Umbilical cord (tissue), 2 donors: Measurements from ENCODE around the gene TAF11L2. TPM values are rescaled to one million over a fixed set of nuclear protein-coding genes. Genes with fewer than 3 reads are reported as not detected.
"Not testable (repeated sequence)": the region's sequence is repeated elsewhere in the genome, so short reads cannot be mapped to it uniquely, and the experiment has no call there.

ENCODE experiments used
- DNase-seq: peaks from one replicate; pipeline ENCODE4 v3.0.0-alpha.2; 2015; ENCODE audit warnings: low spot score
- total RNA-seq: library from RNA; depleted of rRNA; stranded (reverse); fragments of >200 nt; gene quantifications from one replicate; pipeline ENCODE4 v1.2.3, GENCODE V29; 2014; ENCODE audit warnings: low replicate concordance; ENCODE audit not compliant: insufficient read depth

TAF11L2 gene
- total RNA-seq = 5.3 TPM

- not testable (repeated sequence) for DNase-seq
Observed at GRCh38 chr5:17497931-17498330, at the start of gene TAF11L2. Gene TAF11L2 (plus strand): TSS chr5:17498231.

DNA sequence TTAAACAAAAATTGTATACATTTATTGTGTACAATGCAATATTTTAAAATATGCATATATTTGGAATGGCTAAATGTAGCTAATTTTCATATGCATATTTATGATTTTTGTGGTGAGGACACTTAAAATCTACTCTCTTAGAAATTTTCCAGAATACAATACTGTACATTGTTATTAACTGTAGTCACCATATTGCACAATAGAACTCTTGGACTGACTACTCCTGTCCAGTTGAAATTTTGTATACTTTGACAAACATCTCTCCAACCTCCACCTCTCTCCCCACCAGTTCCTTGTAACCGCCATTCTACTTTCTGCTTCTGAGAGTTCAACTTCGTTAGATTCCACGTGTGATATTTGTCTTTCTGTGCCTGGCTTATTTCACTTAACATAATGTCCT lies 49.2 kb upstream of the TAF11L2 start:
- no peak for DNase-seq

DNA sequence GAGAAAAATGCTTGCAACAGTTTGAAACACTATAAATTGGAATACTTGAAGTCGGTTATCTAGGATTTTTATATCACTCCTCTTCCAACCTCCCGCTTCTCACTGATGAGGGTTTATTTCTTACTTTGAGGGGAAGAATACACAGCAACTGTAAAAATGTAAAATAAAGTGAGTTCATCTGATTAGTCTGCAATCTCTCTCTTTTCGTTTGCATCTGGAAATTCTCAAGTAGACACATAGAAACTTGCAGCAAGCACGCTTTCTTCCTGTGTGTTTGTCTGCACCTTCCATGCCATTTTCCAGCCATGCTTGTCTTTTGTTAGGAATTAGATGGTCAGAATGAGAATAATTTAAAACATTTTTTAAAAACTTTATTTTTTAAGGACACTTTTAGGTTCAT lies 45.1 kb upstream of the TAF11L2 start:
- DNase-seq = peak; percentile 79

DNA sequence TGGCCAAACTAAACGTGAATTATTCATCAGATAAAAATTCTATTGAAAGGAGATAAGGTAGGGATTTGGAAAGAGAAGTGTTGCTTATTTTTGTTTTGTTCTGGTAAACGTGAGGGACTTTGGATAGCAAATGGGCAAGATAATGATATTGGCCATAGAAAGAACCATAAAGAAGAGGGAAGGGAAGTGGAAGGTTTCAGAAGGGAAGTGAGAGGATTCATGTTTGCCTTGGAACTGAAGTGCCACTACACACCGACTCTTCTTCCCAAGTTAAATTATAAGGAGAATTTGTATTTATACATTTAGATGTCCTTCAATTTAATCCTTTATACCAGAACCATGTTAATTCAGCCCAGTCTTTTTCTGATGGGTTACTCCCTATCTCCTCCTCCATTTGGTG lies 42.1 kb upstream of the TAF11L2 start:
- DNase-seq = no peak

GRCh38 chr5:17461793-17462192 lies 36.2 kb upstream of the TAF11L2 start:
- no peak for DNase-seq

- DNase-seq = no peak
Observed at GRCh38 chr5:17463653-17464052, 34.4 kb upstream of the TAF11L2 start.

DNA sequence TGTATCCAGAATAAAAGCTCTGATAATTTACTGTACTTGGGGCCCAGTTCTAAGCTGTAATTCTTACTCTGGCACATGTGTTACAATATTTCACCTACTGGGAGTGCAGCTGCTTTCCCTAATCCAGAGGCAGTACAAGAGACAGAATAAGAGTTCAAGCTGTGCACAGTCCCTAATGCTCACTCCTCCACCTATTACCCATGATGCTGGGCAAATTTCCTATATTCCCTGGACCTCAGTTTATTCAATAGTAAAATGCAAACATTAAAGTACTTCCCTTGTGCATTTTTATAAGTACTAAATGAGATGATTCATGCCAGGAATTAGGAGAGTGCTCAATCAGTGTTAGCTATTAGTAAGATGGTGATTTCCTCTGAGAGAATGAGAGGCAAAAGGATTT lies 28.0 kb upstream of the TAF11L2 start:
- peak; percentile 50 for DNase-seq

DNA sequence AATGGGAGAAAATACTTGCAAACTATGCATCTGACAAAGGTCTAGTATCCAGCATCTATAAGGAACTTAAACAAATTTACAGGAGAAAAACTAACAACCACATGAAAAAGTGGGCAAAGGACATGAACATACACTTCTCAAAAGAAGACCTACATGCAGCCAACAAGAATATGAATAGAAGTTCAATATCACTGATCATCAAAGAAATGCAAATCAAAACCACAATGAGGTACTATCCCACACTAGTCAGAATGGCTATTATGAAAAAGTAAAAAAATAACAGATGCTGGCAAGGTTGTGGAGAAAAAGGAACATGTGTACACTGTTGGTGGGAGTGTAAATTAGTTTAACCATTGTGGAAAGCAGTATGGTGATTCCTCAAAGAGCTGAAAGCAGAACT lies 23.0 kb upstream of the TAF11L2 start:
- not testable (repeated sequence) for DNase-seq

GRCh38 chr5:17477043-17477442 lies 21.0 kb upstream of the TAF11L2 start:
- DNase-seq = no peak

DNA sequence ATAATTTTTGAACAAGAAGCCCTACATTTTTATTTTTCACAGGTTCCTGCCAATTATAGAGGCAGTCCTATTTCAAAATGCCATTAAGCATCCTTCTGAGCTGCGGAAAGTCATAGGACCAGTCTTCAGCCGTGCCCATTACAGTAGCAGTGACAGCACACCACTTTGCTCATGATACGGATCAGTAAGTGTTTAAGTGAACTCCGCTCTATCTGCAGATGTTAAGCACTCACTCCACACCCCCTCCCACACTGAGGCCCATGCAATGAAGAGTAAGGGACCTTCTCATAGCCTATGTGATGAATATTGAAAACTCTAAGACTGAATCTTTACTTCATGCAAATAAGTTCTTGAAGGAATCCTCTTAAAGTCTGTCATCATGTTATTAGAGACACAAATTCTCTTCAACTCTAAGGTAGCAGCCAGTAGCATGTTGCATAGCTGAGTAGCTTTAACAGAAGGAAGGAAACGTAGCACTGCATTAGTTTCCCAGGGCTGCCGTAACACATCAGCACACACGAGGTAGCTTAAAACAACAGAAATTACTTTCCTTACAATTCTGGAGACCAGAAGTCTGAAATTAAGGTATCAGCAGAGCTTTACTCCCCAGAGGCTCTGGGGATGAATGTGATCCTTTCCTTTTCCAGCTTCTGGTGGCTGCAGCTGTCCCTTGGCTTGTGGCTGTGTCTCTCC lies 20.3 kb upstream of the TAF11L2 start:
- no peak for DNase-seq

GRCh38 chr5:17481378-17481777 lies 16.7 kb upstream of the TAF11L2 start:
- no peak for DNase-seq

GRCh38 chr5:17482790-17483189 lies 15.2 kb upstream of the TAF11L2 start:
- DNase-seq = no peak

DNA sequence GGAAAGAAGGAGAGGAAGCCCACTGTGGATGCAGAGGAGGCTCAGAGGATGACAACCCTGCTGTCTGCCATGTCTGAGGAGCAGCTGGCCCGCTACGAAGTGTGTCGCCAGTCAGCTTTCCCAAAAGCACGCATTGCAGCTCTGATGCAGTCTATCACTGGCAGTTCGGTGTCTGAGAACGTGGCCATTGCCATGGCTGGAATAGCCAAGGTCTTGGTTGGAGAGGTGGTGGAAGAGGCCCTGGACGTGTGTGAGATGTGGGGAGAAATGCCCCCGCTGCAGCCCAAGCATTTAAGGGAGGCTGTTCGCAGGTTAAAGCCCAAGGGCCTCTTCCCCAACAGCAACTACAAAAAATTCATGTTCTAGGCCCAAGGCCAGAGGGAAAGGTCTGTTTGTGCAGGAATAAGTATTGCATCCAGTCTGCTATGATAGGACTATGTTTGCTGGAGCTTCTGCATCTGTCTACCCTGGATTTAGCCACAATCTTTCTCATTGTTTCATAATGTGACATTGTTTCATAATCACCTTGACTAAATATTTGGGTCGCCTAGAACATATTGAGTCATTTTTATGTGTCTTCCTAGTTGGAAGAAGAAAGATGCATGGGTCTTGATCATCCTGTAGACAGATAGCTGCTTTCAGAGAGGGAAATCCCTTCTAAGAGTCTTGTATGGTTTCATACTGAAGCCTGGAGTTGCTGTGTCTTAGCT lies 11.4 kb upstream of the TAF11L2 start:
- not testable (repeated sequence) for DNase-seq

GRCh38 chr5:17487174-17487512 lies 10.9 kb upstream of the TAF11L2 start:
- no peak for DNase-seq

GRCh38 chr5:17491257-17491656 lies 6.8 kb upstream of the TAF11L2 start:
- DNase-seq = not testable (repeated sequence)

DNA sequence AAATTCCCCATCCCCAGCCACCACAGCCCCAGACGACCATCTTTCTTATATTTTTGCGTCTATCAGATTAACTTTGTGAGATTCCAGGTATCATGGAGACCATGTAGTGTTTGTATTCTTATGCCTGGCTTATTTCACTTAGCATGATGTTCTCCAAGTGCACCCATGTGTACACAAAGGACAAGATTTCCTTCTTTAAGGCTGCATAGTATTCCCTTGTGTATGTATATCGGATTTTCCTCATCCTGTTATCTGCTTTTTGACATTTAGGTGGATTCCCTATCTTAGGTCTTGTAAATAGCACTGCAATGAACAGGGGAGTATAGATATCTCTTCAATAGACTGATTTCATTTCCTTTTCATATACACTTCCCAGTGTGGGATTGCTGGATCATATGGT lies 5.3 kb upstream of the TAF11L2 start:
- no peak for DNase-seq

DNA sequence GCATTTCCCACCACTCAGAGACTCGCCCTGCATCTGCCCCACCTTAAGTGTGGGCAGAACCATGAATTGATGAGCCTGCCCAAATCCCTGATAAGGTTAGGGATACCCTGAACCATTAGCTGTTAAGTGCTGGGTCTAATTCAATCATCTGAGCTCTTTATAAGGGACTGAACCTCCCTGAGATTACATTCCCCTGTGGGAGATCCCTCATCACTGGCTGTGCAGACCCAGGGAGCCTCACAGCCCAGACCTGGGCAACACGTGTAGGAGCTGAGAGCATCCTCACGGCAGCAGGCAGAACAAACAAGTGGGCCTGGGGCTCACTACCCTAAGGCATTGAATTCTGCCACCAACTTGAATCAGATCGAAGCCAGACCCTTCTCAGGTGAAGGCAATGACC lies 585 bp upstream of the TAF11L2 start:
- DNase-seq = no peak

- DNase-seq = no peak
Observed at GRCh38 chr5:17511775-17512325, 13.8 kb downstream of the TAF11L2 start.

DNA sequence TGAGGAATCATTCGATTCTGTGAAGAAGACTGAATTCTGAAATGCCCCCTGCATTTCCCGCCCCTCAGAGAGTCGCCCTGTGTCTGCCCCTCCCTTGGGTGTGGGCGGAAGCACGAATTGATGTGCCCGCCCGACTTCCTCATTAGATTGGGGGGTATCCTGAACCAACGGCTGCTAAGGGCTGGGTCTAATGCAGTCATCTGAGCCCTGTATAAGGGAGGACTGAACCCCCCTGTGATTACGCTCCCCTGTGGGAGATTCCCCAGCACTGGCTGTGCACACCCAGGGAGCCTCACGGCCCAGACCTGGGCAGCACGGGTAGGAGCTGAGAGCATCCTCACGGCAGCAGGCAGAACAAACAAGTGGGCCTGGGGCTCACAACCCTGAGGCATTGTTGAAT lies 19.5 kb downstream of the TAF11L2 start:
- DNase-seq = not testable (repeated sequence)

GRCh38 chr5:17518067-17518466 lies 20.0 kb downstream of the TAF11L2 start, which contains the start of gene TAF11L3:
Gene TAF11L3 (plus strand): TSS chr5:17518367.
- DNase-seq = not testable (repeated sequence)

- DNase-seq = not testable (repeated sequence)
Observed at GRCh38 chr5:17519508-17519907, 21.5 kb downstream of the TAF11L2 start.

DNA sequence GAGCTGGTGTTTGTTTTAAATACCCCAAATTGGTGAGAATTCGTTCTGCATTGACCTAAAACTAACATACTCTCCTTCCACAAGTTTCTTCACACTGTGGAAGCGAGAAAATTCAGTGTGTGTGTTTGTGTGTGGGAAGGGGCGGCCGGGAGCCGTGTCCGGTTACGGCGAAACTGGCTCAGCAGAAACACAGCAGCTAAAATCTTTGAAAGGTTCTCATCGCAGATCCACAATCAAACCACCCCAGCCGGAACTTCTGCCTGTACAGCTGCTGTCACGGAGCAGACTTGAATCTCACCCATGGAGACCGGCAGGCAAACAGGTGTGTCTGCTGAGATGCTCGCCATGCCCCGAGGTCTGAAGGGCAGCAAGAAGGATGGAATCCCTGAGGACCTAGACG lies 23.5 kb downstream of the TAF11L2 start, which contains the start of gene TAF11L4:
TSS of gene TAF11L4 (plus strand) at position 301 of the 400 bp plus-strand sequence.
- not testable (repeated sequence) for DNase-seq

GRCh38 chr5:17524935-17525334 lies 26.9 kb downstream of the TAF11L2 start, which contains the start of gene TAF11L5:
Gene TAF11L5 (plus strand): TSS chr5:17525235.
- DNase-seq = not testable (repeated sequence)
